ENCODE measurements around the gene CHD3. TPM values are rescaled to one million over a fixed set of nuclear protein-coding genes. Genes with fewer than 3 reads are reported as not detected.

Gene CHD3
- total RNA-seq, 1 donor from 2014 or later: 276 TPM

GRCh38 chr17:7889166-7889955, 772 bp downstream of the CHD3 start:
- peak; percentile 81 for FAIRE-seq
- DNase-seq (ENCODE audit: low spot score in 2 of 2): peak; percentile 88 to 90

GRCh38 chr17:7893187-7893880, 4.7 kb downstream of the CHD3 start:
- FAIRE-seq: no peak
- no peak for DNase-seq (ENCODE audit: low spot score in 2 of 2)

- DNase-seq (ENCODE audit: low spot score in 2 of 2) (no peak), FAIRE-seq (no peak)
Measured at GRCh38 chr17:7894226-7894625, 5.6 kb downstream of the CHD3 start.

- DNase-seq (ENCODE audit: low spot score in 2 of 2) (no peak), FAIRE-seq (no peak)
Measured at GRCh38 chr17:7894866-7895265, 6.3 kb downstream of the CHD3 start.

GRCh38 chr17:7897090-7897489, 8.5 kb downstream of the CHD3 start:
- DNase-seq (ENCODE audit: low spot score in 2 of 2) (no peak), FAIRE-seq (no peak)

- DNase-seq (ENCODE audit: low spot score in 2 of 2): peak; percentile 57 to 59
- FAIRE-seq: no peak
Measured at GRCh38 chr17:7897773-7898172, 9.2 kb downstream of the CHD3 start.

GRCh38 chr17:7903154-7904103, 14.8 kb downstream of the CHD3 start:
- FAIRE-seq: no peak

GRCh38 chr17:7909089-7909488, 20.5 kb downstream of the CHD3 start:
- DNase-seq (ENCODE audit: low spot score in 2 of 2) (no peak), FAIRE-seq (no peak)

More at GRCh38 chr17:7903154-7904103, 14.8 kb downstream of the CHD3 start:
- DNase-seq (ENCODE audit: low spot score in 2 of 2): no peak

- DNase-seq (ENCODE audit: low spot score in 2 of 2) (no peak), FAIRE-seq (no peak)
Measured at GRCh38 chr17:7910281-7910680, 21.7 kb downstream of the CHD3 start.

- FAIRE-seq: no peak
- DNase-seq (ENCODE audit: low spot score in 2 of 2): no peak
Measured at GRCh38 chr17:7910711-7911110, 22.1 kb downstream of the CHD3 start.

GRCh38 chr17:7911116-7911515, 22.5 kb downstream of the CHD3 start:
- no peak for DNase-seq (ENCODE audit: low spot score in 2 of 2)
- FAIRE-seq: no peak

GRCh38 chr17:7912927-7913524, 24.4 kb downstream of the CHD3 start:
- FAIRE-seq: no peak
- peak; percentile 67 to 71 for DNase-seq (ENCODE audit: low spot score in 2 of 2)

GRCh38 chr17:7915179-7915610, 26.6 kb downstream of the CHD3 start:
- FAIRE-seq: no peak
- no peak for DNase-seq (ENCODE audit: low spot score in 2 of 2)

GRCh38 chr17:7915611-7916384, 27.2 kb downstream of the CHD3 start, which contains the start of gene RNF227:
RNF227 (minus strand) TSS chr17:7916289; CDS start chr17:7916195, 94 bp downstream.
- FAIRE-seq (no peak), DNase-seq (ENCODE audit: low spot score in 2 of 2) (peak; percentile 78 to 90)

- DNase-seq (ENCODE audit: low spot score in 2 of 2) (no peak), FAIRE-seq (no peak)
Measured at GRCh38 chr17:7916385-7916682, 27.7 kb downstream of the CHD3 start.

- FAIRE-seq: no peak
- DNase-seq (ENCODE audit: low spot score in 2 of 2): no peak
Measured at GRCh38 chr17:7916808-7917207, 28.2 kb downstream of the CHD3 start.

- FAIRE-seq (no peak), DNase-seq (ENCODE audit: low spot score in 2 of 2) (peak in 1 of 2 donors; percentile 20)
Measured at GRCh38 chr17:7922269-7922844, 33.8 kb downstream of the CHD3 start.

GRCh38 chr17:7922845-7923628, 34.4 kb downstream of the CHD3 start:
- FAIRE-seq: no peak
- peak; percentile 73 to 83 for DNase-seq (ENCODE audit: low spot score in 2 of 2)
